GM10266 (cell line): ENCODE data around the gene UTF1.

Experiments used
- DNase-seq: peaks from one replicate; pipeline ENCODE4 v3.0.0; 2012; ENCODE audit errors: extremely low spot score
- CTCF ChIP-seq: IDR thresholded peaks from 2 replicates; pipeline ENCODE4 v1.5.1; 2012; ENCODE audit warnings: mild to moderate bottlenecking, low read depth; ENCODE audit not compliant: control insufficient read depth, insufficient read depth; ENCODE audit errors: missing control alignments

The UTF1 gene

GRCh38 chr10:133200621-133201031 lies 29.4 kb upstream of the UTF1 start:
- TF ChIP-seq CTCF: no peak
- DNase-seq: no peak

- no peak for TF ChIP-seq CTCF
- DNase-seq: no peak
Measured at GRCh38 chr10:133201151-133201947, 28.7 kb upstream of the UTF1 start.

GRCh38 chr10:133201948-133202725 lies 27.9 kb upstream of the UTF1 start:
- TF ChIP-seq CTCF: no peak
- no peak for DNase-seq

- no peak for DNase-seq
- TF ChIP-seq CTCF: no peak
Measured at GRCh38 chr10:133202778-133203651, 27.0 kb upstream of the UTF1 start.

- no peak for TF ChIP-seq CTCF
- DNase-seq: no peak
Measured at GRCh38 chr10:133203652-133204195, 26.3 kb upstream of the UTF1 start.

- no peak for TF ChIP-seq CTCF
- no peak for DNase-seq
Measured at GRCh38 chr10:133204226-133205015, 25.6 kb upstream of the UTF1 start.
